ENCODE measurements around the gene SLC9A5.

Gene SLC9A5

DNA sequence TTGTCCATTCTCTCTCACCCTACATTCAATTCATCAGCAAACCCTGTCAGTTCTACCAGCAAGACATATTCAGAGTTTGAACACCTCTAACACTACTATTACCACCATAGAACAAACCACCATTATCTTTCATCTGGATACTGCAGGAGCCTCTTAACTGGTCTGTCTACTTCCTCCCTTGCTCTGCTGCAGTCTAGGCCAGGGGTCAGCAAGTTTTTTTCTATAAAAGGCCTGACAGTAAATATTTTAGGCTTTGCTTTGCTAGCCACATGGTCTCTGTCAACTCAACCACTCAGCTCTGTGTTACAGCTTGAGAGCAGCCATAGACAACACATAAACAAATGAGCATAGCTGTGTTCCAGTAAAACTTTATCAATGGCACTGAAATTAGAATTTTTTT, 63.9 kb downstream of the SLC9A5 start:
- no peak for DNase-seq

DNA sequence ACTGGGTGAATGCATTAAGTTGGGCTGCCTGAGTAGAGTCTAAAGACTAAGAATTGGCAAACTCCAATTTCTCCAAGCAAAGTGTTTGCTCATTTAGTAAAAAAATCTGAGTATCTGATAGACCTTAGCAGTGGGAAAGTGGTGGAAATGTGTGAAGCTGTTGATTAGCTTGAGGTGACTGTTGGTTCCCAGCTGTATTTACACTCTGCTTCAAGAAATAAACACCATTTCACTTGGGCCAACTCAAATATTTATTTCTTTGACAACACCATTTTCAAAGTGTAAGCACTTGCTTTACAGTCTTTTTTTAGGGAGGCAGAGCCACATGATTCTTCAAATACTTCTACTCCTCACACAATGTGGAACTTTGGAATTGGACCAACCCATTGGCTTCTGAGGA, 69.1 kb downstream of the SLC9A5 start:
- no peak for DNase-seq
